Measurements from ENCODE around the gene GREM2. TPM values are rescaled to one million over a fixed set of nuclear protein-coding genes. Genes with fewer than 3 reads are reported as not detected.

Gene GREM2
- total RNA-seq, 1 experiment from 2014 or later: not detected

- no peak overlapping the region for H2AK5ac ChIP-seq (ENCODE audit: insufficient read length, low read length)
- no peak overlapping the region for H3K9ac ChIP-seq (ENCODE audit: extremely low read depth, insufficient read length, low read length)
- H3K18ac ChIP-seq (ENCODE audit: insufficient read length, low read depth, low read length): no peak overlapping the region
- H2BK5ac ChIP-seq (ENCODE audit: insufficient read length, low read length): no peak overlapping the region
- H2AFZ ChIP-seq (ENCODE audit: low read length): no peak overlapping the region
- no peak overlapping the region for H2BK20ac ChIP-seq (ENCODE audit: low read depth, low read length, poor library complexity, severe bottlenecking)
- Mint-ChIP-seq H3K27me3 (ENCODE audit: low read depth) (no peaks in the 10 kb centered on the region; the same call in 1 of the 2 replicates), H3K4me3 (no peak overlapping the region), H3K9me3 (no peaks in the 10 kb centered on the region), H3K36me3 (ENCODE audit: insufficient read depth in 1 of 3, low read depth in 3 of 3) (no peaks in the 10 kb centered on the region), H3K4me1 (peaks cover 3 to 7% of the 10 kb centered on the region in 2 experiments; a peak in 3 of 4 replicates), H3K27ac (no peak overlapping the region)
- H4K20me1 ChIP-seq (ENCODE audit: control insufficient read depth, insufficient read depth, insufficient read length): no peaks in the 10 kb centered on the region
- no peak overlapping the region for H2BK120ac ChIP-seq (ENCODE audit: low read depth, low read length, poor library complexity, severe bottlenecking)
- H3K9me3 ChIP-seq (ENCODE audit: control insufficient read depth, low read depth, low read length): no peaks in the 10 kb centered on the region
- H3K4ac ChIP-seq (ENCODE audit: low read depth, low read length): no peak overlapping the region
- no peak for TF ChIP-seq CTCF (conservative IDR thresholded peaks at IDR 0.05)
- H3K4me2 ChIP-seq (ENCODE audit: insufficient read depth, insufficient read length, low read length): no peak overlapping the region
- no peak overlapping the region for H4K8ac ChIP-seq (replicated peaks; ENCODE audit: insufficient read length, low read depth, low read length)
- H3K56ac ChIP-seq (ENCODE audit: insufficient read length, low read depth, low read length): no peak overlapping the region
- no peak overlapping the region for H4K91ac ChIP-seq (ENCODE audit: insufficient read length, low read depth, low read length)
- WGBS (ENCODE audit: extremely low coverage, insufficient read length, low lambda C conversion rate): no CpG with 5 or more reads among the region's 9 CpGs
- no peak overlapping the region for H2BK15ac ChIP-seq (ENCODE audit: low read depth, low read length)
- no peak overlapping the region for H4K5ac ChIP-seq (ENCODE audit: insufficient read length, low read depth, low read length)
- no peak overlapping the region for H3K14ac ChIP-seq (ENCODE audit: insufficient read depth, low read length)
- H3K23me2 ChIP-seq (ENCODE audit: insufficient read length, low read depth, low read length, poor library complexity, severe bottlenecking): no peaks in the 10 kb centered on the region
- H3K23ac ChIP-seq (ENCODE audit: insufficient read length, low read depth, low read length): no peak overlapping the region
- H2BK12ac ChIP-seq (ENCODE audit: insufficient read length, low read depth, low read length): no peak overlapping the region
- H3K27ac ChIP-seq (ENCODE audit: insufficient read length, low read depth, low read length): no peak overlapping the region
- H3K79me2 ChIP-seq (ENCODE audit: insufficient read depth, low read length): no peaks in the 10 kb centered on the region
- no peak overlapping the region for H3T11ph ChIP-seq (ENCODE audit: low read length)
- H3K27me3 ChIP-seq (ENCODE audit: insufficient read depth, low read length): no peaks in the 10 kb centered on the region
- no peaks in the 10 kb centered on the region for H3K4me1 ChIP-seq (ENCODE audit: insufficient read depth, low read length)
- H3K79me1 ChIP-seq (ENCODE audit: insufficient read depth, low read depth, low read length, poor library complexity, severe bottlenecking): no peaks in the 10 kb centered on the region
- DNase-seq: no peak
Observed at GRCh38 chr1:240528591-240528990, 83.4 kb downstream of the GREM2 start.
